Lower lobe of right lung (tissue), 2 donors: Measurements from ENCODE around the gene PMVK. TPM values are rescaled to one million over a fixed set of nuclear protein-coding genes. Genes with fewer than 3 reads are reported as not detected.

Experiments
- ATAC-seq, 2 donors: fragments of 200-7000 bp; cut with Tn5 transposase; one replicate each; pipeline ENCODE4 v1.9.1; 2020 to 2022; ENCODE audit warnings: mild to moderate bottlenecking in 2 of 2, moderate library complexity in 2 of 2
- DNase-seq: peaks from one replicate; pipeline ENCODE4 v3.0.0-alpha.2; 2020
- H3K27ac ChIP-seq: fragments of 200-600 bp; one replicate; pipeline ENCODE4 v1.8.0; 2022
- H3K27me3 ChIP-seq: fragments of 200-600 bp; one replicate; pipeline ENCODE4 v1.8.0; 2022; ENCODE audit warnings: low read depth
- H3K36me3 ChIP-seq: fragments of 200-600 bp; one replicate; pipeline ENCODE4 v1.8.0; 2022; ENCODE audit warnings: mild to moderate bottlenecking
- H3K4me1 ChIP-seq: fragments of 200-600 bp; one replicate; pipeline ENCODE4 v1.8.0; 2022
- H3K4me3 ChIP-seq: fragments of 200-600 bp; one replicate; pipeline ENCODE4 v1.8.0; 2022; ENCODE audit warnings: mild to moderate bottlenecking
- H3K9me3 ChIP-seq: fragments of 200-600 bp; one replicate; pipeline ENCODE4 v1.8.0; 2022
- CTCF ChIP-seq: fragments of 200-600 bp; IDR thresholded peaks from one replicate; pipeline ENCODE4 v1.8.0; 2022; ENCODE audit warnings: antibody characterized with exemption, mild to moderate bottlenecking
- intact Hi-C: fragments of 100-400 bp; cut with DNase I; formaldehyde crosslinking; loops from one replicate; pipeline ENCODE4 v1.11.0; 2022
- total RNA-seq: library from RNA; stranded (reverse); fragmentation: NEBNext Ultra II Directional; extraction: Animal tissue kit (Norgen Biotek cat#: 25700); gene quantifications from one replicate; pipeline ENCODE4 v1.2.1, GENCODE V29; 2021
- donor health status: DM: no; HTN: yes; CAD: no; lungs with severe emphysema.

Gene PMVK
- total RNA-seq, 1 donor from 2014 or later: 34.1 TPM

GRCh38 chr1:154881820-154882535 is 54.5 kb downstream of the PMVK start:
- Histone ChIP-seq H3K9me3 (no peaks in the 10 kb centered on the region), H3K4me1 (peaks cover 8% of the 10 kb centered on the region), H3K27me3 (no peaks in the 10 kb centered on the region), H3K4me3 (no peak overlapping the region), H3K36me3 (no peaks in the 10 kb centered on the region), H3K27ac (no peak overlapping the region)
- TF ChIP-seq CTCF: no peak
- intact Hi-C loops: no loop called here
- no peak for DNase-seq
- ATAC-seq: peak; percentile 44 to 45

DNA sequence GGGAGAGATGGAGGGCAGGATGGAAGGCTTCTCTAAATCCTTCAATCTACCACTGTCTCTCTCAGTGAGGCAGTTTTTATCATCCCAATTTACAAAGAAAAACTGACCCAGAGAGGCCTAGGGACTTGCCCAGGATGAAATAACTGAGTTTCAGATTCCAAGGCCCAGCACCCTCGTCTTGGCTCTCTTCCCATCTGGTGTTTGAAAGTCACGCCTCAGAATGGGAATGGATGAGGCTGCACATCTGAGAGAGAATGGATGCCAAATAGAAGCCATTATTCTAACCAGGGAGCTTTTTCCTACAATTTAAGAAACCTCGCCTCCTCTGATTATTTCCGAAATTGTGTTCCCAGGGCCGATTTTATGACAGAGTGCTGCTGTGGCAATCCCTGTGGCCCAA is 55.8 kb downstream of the PMVK start:
- Histone ChIP-seq H3K4me1 (peaks cover 8% of the 10 kb centered on the region), H3K9me3 (no peaks in the 10 kb centered on the region), H3K4me3 (no peak overlapping the region), H3K27ac (no peak overlapping the region), H3K36me3 (no peaks in the 10 kb centered on the region), H3K27me3 (no peaks in the 10 kb centered on the region)
- TF ChIP-seq CTCF: no peak
- DNase-seq (no peak), ATAC-seq (no peak)
- intact Hi-C loops: no loop called here

DNA sequence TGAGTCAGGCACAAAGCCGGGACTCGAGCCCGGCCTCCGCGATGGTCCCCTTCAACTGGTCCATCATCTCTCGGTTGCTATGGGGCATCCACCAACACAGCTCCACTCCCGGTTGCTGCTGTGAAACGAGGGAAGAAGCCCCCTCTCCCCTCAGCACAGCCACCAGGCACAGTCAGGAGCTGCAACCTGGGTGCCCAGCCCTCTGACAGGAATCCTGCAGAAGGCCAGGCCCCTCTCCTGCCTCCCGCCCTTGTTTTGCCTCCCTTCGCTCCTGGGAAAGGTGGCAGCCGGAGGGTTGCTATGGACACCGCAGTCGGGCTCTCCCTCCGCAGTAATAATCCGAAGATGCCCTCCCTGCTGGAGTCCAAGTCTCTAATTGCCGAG is 57.5 kb downstream of the PMVK start:
- DNase-seq (no peak), ATAC-seq (no peak)
- TF ChIP-seq CTCF: no peak
- H3K4me1 ChIP-seq: peaks cover 3% of the 10 kb centered on the region
- H3K4me3 ChIP-seq: no peak overlapping the region
- H3K36me3 ChIP-seq: no peaks in the 10 kb centered on the region
- intact Hi-C loops: no loop called here
- no peaks in the 10 kb centered on the region for H3K9me3 ChIP-seq
- H3K27ac ChIP-seq: no peak overlapping the region
- H3K27me3 ChIP-seq: no peaks in the 10 kb centered on the region

- ATAC-seq: peak; percentile 94
- Histone ChIP-seq H3K27me3 (no peaks in the 10 kb centered on the region), H3K9me3 (no peaks in the 10 kb centered on the region), H3K36me3 (no peaks in the 10 kb centered on the region), H3K27ac (no peak overlapping the region), H3K4me1 (no peaks in the 10 kb centered on the region), H3K4me3 (no peak overlapping the region)
- TF ChIP-seq CTCF: peak; percentile 93
- DNase-seq: peak; percentile 85
- intact Hi-C loops: no loop called here
Measured at GRCh38 chr1:154878371-154879037, 58.0 kb downstream of the PMVK start.

- Histone ChIP-seq H3K4me3 (no peak overlapping the region), H3K27me3 (no peaks in the 10 kb centered on the region), H3K27ac (no peak overlapping the region), H3K4me1 (no peaks in the 10 kb centered on the region), H3K36me3 (no peaks in the 10 kb centered on the region), H3K9me3 (no peaks in the 10 kb centered on the region)
- DNase-seq (no peak), ATAC-seq (no peak)
- intact Hi-C loops: no loop called here
- TF ChIP-seq CTCF: no peak
Measured at GRCh38 chr1:154877370-154877974, 59.0 kb downstream of the PMVK start.
